Measurements from ENCODE around the gene H1-8.

Gene H1-8

DNA sequence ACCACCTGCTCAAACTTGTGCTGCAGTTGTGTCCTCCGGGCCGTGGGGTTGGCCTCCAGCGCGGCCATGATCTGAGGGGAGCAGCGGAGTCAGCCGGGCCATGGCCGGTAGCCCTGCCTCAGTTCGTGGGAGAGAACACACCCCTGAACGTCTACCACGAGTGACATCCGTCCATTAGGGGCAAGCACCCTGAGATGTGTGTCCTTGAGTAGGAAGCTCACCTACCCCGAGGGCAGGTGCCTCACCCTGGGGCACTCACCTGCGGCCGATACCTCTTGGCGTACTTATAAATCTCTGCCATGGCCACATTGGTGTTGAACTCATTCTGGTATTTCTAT, 13.4 kb downstream of the H1-8 start:
- ATAC-seq (no peak), DNase-seq (no peak)

DNA sequence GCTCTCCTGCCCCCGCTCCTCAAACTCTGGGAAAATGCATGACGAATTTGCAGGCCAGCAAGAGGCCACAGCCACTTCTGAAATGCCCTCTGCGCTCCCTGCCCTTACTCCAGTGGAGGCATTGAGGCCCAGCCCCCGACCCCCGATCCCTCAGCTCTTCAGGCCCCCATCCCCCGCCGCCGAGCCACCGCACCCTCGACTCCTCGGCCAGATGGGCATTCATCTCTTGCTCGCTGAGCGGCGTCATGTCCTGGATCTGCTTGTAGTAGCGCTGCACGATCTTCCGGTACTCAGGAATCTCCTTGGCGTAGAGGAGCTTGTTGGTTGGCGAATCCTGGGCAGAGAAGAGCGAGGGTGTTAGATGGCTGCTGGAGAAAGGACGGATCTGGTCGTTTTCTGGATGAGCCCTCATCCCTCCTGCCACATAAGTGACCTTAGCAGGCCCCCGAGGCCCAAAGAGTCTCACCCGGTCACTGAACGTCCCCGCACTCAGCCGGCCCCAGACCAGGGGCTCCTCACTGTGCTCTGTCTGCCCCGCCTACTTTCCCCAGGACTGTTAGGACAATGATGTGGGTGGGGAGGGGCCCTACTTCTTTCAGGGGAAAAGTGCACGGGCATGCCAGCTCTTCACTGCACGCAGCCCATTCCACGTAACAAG, 14.0 kb downstream of the H1-8 start:
- DNase-seq (no peak), ATAC-seq (no peak)

- ATAC-seq (no peak), DNase-seq (no peak)
Measured at GRCh38 chr3:129557548-129557894, 14.5 kb downstream of the H1-8 start.

DNA sequence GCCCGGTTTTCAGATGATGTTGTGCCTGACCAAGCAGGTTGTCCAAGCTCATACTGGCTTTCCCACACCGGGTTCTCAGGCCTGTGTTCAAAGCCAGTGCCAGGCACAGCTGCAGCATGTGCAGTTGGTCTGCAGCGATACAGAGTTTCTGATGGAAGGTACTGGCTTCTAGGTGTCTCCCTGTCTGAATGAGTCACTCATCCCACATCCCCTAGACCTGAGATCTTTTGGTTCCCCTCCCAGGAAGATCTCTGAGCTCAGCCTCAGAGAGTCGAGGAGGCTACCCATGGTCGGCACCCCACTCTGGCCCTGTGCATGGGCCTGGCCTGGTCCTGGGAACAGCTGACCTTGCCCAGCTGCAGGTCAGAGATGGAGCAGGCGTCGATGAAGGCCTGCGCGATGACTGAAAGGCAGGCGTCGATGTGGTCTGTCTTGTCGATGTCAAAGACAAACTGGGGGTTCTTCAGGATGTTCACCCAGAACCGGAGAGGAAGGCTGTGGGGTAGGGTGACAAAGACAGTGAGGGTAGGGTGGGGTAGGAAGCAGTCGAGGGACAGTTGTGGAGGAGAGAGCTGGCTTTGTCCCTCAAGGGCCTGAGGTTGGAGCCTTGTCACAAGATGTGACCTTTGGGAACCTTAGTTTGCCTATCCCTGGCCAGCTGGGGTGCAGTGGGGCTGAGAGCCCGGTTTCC, 15.3 kb downstream of the H1-8 start:
- ATAC-seq (no peak), DNase-seq (no peak)

DNA sequence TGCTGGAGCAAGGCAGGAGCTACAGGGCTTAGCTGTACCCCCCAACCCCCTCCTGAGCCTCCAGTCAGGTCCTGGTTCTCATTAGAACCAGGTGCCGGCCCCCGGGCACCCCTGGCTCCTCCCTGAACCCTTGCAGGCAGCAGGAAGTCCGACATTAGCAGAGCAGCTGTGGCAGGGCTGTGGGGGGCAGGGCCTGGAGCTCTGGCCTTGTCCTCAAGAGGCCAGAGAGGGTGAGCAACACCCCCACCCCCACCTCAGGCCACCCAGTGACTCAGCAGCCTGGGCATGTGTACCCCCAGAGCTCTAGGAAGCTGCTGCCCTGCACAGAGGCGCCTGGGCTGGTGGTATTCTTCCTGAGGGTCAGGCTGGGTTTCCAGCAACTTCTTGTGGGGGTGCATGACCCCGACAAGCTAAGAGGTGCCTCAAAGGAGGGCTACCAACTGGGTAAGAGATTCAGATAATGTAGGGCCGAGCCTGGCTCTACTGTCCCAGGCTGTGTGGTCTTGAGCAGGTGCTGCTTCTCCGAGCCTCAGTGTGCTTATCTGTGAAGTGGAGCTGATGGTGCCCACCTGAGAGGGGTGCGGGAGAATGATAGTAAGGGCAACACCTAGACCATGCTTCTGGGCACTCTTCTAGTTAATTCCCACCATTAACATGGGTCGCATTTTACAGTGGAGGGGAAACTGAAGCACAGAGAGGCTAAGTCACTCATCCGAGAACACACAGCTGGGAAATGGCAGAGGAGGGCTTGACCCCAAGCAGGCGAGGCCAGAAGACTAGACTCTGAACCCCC, 16.0 kb downstream of the H1-8 start:
- no peak for DNase-seq

DNA sequence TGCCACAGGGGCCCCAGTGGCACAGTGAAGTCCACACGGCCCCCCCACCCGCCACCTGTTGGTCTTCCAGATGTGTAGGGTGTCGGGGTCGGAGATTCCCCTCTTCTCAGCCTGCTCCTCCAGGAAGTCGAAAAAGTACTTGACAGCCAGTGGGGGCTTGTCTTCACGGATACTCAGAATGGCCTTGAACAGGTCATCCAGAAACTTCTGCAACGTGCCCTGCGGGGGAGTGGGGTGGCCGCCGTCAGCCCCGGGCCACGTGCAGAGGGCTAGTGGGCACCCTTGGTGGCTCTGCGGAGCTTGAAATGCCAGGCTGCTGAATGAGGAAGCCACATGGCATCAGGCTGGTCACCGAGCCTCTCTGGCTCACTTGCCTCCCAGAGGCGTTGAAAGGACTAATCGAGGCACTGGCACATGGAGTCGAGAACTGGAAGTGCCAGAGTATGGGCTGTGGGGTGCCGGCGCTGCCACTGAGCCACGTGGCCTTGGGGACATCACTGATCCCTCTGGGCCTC, 16.6 kb downstream of the H1-8 start:
- no peak for DNase-seq
- ATAC-seq: no peak

More for the DNA sequence above, 16.0 kb downstream of the H1-8 start:
- no peak for ATAC-seq

GRCh38 chr3:129560269-129560787, 17.4 kb downstream of the H1-8 start:
- no peak for ATAC-seq
- no peak for DNase-seq

GRCh38 chr3:129560911-129561594, 18.1 kb downstream of the H1-8 start:
- ATAC-seq (no peak), DNase-seq (no peak)

GRCh38 chr3:129561619-129562248, 18.8 kb downstream of the H1-8 start:
- DNase-seq (no peak), ATAC-seq (no peak)

GRCh38 chr3:129562803-129563202, 19.8 kb downstream of the H1-8 start:
- no peak for DNase-seq
- no peak for ATAC-seq

DNA sequence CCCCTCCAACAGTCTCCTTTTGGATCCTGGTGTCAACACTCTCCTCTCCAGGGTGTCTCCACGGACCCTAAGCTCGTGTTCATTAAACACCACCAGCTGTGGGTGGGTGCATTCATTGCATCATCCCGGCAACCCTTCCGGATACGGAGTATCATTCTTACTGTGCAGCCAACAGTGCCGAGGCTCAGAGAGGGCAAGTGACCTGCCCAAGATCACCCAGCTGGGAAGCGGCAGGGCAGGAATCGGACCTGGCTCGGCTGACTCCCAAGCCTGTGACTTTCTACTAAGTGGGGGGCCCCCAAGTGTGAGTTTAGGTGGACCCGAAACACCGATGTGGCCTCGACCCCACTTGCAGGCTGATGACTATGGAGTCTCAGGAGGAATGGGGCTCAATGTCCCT, 20.4 kb downstream of the H1-8 start:
- no peak for ATAC-seq
- DNase-seq: no peak

DNA sequence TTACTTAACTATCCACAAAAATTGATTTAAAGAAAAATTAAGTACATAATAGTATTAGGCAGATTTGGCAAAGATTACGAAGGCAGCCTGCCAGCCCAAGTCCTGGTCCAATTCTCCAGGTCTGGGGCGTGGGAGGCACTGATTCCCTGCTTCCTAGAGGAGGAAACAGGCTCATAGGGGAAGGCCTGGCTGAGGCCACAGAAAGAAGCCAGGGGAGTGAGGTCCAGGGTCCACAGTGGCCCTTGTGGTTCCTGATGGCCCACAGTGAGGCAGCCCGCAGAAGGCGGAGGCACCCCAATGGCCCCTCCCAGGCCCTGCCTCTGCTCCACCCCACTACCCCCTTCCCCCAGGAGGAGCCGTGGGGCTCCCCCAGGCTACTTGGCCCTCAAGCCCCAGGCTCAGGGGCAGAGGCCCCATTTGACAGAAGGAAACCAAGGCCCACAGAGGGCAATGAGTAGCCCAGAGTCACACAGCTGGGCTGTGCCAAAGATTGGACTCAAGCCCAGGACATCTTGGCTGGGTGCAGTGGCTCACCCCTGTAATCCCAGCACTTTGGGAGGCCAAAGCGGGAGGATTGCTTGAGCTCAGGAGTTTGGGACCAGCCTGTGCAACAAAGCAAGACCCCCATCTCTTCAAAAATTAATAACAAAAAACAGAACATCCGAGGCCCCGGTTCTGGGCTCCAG, 21.0 kb downstream of the H1-8 start:
- no peak for ATAC-seq
- no peak for DNase-seq

DNA sequence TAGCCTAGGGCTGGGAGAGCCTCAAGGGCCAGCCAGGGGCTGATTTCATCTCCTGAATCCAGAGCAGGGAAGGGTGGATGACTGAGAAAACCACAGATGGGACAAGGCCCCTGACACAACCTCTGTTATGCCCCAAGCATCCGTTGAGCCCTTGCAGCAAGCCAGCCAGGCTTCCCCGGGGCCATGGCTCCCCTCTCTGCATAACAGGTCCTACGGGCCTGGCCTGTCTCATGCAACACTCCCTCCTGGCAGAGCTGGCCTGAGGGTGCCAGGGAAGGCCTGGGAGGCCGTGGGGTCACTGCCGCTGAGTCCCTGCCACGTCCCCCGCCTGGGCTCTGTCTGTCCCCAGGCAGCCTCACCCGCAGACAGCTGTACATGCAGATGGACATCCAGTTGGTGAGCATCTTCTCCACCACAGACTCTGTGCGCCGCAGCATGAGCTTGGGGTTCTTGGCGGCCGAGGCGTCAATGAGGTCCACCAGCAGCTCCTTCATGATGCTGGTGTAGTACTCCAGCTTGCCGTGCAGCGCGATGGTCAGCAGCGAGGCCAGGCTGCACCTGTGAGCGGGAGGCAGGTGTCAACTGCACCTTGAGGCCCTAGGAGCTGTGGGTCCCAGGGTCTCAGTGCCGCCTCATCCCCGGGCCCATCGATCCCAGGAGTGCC, 22.1 kb downstream of the H1-8 start:
- DNase-seq (no peak), ATAC-seq (no peak)

DNA sequence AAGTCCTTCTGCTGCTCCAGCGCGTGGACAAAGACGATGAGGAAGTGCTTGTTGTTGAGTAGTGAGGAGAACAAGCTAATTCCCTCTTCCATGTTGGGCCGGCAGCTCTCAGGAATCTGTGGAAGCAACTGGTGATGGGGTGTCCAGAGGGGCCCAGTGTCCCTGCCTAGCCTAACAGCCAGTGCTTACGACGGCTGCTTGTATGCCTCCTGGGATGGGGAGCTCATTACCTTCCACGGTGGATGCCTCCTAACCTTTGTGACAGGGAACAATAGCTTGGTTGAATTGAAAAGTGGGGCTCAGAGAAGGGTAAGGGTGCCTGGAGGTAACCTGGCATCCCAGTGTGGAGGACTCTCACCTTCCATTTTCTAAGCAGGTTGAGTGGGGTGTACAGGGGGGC, 22.9 kb downstream of the H1-8 start:
- ATAC-seq: no peak

GRCh38 chr3:129567176-129567705, 24.3 kb downstream of the H1-8 start:
- no peak for DNase-seq
- ATAC-seq: no peak

More for the DNA sequence above, 22.9 kb downstream of the H1-8 start:
- no peak for DNase-seq

GRCh38 chr3:129567939-129568338, 25.0 kb downstream of the H1-8 start:
- DNase-seq (no peak), ATAC-seq (no peak)

DNA sequence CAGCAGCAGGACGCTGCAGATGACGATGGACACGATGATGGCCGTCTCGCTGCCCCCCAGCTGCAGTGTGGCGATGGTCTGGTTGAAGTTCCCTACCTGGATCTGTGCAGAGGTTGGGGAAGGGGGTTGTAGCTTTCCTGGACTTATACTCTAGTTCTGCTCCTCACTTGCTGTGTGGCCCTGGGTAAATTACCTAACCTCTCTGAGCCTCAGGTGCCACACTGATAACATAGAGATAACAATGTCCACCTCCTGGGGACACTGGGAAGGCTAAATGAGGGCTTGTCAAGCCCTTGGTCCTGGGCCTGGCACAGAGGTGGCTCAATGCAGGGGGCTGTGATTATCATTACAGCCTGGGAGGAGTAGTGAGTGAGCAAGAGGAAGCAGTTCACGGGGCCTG, 26.9 kb downstream of the H1-8 start:
- DNase-seq (no peak), ATAC-seq (no peak)

GRCh38 chr3:129571605-129572547, 28.9 kb downstream of the H1-8 start:
- DNase-seq (no peak), ATAC-seq (no peak)

DNA sequence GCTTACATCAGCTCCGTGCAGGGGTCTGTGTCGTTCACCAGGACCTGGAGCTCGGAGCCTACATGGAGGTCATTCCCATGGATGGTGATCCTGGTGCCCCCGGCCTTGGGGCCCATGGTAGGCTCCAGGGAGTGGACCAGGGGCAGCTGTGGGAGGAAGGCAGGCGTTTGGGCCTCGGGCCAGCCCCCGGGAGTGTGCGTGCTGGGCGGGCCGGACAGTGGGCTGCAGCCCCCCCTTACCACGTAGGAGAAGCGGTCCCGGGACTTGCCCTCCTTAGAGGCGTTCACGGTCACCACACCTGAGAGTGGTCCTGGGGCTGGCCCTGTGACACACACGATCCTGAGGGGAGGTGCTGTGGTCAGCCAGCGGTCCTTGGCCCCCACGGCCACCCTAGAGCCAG, 29.6 kb downstream of the H1-8 start:
- ATAC-seq: no peak
- DNase-seq: no peak
